T-helper 2 cell treated with Interferon-gamma antibody and Interleukin-4, amounts not matched to agents 100 ng/mL and 5 ng/mL, for 36 hours (primary cell): ENCODE data around the gene CISTR. TPM values are rescaled to one million over a fixed set of nuclear protein-coding genes. Genes with fewer than 3 reads are reported as not detected.
"Not testable (repeated sequence)": the region's sequence is repeated elsewhere in the genome, so short reads cannot be mapped to it uniquely, and the experiment has no call there.

ENCODE experiments used
- intact Hi-C: fragments of 100-400 bp; cut with micrococcal nuclease; formaldehyde crosslinking; loops from one replicate; pipeline ENCODE4 v1.15.1; 2023
- total RNA-seq: library from RNA; stranded (reverse); gene quantifications from 2 replicates; pipeline ENCODE4 v1.2.3, GENCODE V29; 2022

Gene CISTR
- total RNA-seq, 1 donor from 2014 or later = not detected

GRCh38 chr12:53764615-53765014 is 12.8 kb upstream of the CISTR start:
- intact Hi-C loops = no loop called here

- intact Hi-C loops = not testable (repeated sequence)
Observed at GRCh38 chr12:53762793-53763192, 11.0 kb upstream of the CISTR start.

- intact Hi-C loops = no loop called here
Observed at GRCh38 chr12:53761306-53761705, 9.5 kb upstream of the CISTR start.

DNA sequence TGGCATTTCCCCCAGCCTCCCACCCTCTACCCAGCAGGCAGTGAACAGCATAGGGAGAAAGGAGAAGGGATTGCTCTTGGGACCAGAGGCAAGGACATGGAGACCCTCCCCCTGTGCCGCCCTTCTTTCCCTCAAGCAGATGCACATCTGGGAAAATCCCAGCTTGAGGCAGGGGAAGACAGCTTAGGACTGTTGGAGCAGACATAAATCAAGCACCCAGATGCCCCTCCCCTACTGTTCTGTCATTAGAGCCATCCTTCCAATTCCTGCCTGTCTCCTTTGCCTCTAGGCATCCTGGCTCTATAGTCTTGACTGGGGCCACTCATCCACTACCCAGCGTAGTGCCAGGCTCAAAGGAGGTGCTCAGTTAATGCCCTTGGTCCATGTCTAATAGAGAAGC is 7.5 kb upstream of the CISTR start:
- intact Hi-C loops = no loop called here

DNA sequence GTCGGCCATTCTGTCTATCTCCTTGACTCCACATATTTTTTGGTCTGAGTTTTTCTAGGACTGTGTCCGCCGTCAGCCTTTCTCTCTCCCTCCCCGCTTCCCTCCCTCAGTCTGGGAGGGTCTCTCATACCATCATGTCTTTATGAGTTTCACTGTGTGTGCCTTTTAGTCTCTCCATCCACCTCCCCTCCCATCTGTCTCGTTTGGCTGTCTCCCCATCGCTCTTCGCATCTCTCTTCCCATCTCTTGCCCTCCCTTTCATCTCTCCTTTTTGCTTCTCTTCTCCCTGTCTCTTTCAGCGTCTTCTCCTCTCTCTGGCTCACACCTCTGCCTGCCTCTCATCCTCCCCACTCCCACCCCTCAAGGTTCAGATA is 6.9 kb upstream of the CISTR start:
- intact Hi-C loops = no loop called here

DNA sequence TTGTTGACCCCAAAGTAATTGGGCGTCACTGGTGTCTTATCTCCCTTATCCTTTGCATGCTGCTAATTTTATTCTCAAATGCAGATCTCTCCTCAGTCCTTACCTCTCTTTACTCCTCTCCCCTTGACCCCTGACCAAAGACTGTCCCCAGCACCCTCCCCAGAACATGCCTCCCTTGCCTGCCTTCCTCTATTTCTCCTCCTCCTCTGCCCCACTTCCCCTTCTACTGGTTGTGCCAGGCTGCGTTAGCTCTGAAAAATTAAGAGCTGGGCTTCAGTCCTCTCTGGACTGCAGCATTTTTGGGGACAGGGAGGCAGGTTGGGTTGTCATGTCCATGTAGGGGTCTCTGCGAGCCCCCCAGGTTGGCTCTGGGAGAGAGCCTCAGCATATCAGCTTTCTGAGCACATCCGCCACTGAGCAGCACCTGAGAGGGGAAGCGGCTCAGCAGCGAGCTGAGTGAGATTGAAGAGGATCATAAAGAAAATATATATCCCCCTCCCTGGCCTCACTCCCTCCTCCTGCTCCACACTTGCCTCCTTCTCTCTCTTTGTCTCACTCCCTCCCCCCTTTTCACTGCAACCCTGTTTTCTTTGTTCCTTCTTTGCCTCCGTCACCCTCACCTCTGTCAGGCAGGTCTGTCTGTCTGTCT is 6.4 kb upstream of the CISTR start:
- intact Hi-C loops = no loop called here

DNA sequence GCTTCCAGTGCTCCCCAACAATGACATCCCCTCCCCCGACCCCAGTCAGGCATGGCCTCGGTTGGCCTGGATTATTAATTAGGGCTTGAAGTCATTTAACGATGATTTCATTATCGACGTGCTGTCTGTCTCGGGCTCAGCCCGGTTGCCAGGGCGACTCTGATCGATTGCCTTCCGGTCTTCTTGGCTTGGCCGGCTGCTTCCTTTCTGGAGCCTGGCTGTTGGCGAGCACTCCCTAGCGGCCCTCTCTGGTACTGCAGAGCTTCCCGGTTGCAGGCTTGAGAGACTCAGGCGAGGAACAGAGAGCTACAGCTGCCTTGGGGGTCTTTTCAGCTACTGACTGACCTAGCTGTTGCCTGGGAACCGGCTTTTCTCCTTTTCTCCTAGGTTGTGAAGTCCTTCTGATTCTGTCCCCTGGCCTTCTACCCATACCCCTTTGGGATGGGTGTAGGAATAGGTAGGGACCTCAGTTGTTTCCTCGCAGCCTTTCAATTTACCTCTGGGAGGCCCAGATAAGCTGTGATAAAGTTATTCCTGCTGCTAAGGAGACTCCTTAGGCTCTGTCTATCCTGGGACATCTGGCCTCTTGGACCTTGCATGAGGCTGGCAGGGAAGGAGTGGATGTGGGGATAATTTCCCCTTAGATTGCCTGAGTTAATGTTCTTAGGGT is 5.5 kb upstream of the CISTR start:
- intact Hi-C loops = no loop called here

GRCh38 chr12:53756300-53757100 is 4.7 kb upstream of the CISTR start:
- intact Hi-C loops = no loop called here

- intact Hi-C loops = no loop called here
Observed at GRCh38 chr12:53755893-53756292, 4.1 kb upstream of the CISTR start.

- intact Hi-C loops = no loop called here
Observed at GRCh38 chr12:53755451-53755891, 3.7 kb upstream of the CISTR start.

GRCh38 chr12:53754633-53755264 is 3.0 kb upstream of the CISTR start:
- intact Hi-C loops = no loop called here

DNA sequence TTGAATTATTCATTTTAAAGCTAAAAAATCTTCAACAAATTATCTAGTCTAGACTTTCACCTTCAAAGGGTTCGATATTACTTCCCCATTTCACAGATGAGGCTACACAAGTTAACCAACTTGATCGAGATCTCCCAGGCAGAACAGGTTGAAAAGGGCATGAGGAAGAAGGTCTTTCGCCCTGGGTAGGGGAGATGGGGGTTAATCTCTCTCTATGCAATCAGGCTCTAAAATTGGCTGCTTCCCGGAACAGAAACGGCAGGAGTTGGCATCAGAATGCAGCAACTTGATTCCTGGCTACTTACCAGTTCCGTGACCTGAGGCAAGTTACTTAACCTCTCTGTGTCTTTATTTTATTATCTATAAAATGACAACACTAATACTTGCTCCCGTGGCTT is 2.4 kb upstream of the CISTR start:
- intact Hi-C loops = no loop called here

DNA sequence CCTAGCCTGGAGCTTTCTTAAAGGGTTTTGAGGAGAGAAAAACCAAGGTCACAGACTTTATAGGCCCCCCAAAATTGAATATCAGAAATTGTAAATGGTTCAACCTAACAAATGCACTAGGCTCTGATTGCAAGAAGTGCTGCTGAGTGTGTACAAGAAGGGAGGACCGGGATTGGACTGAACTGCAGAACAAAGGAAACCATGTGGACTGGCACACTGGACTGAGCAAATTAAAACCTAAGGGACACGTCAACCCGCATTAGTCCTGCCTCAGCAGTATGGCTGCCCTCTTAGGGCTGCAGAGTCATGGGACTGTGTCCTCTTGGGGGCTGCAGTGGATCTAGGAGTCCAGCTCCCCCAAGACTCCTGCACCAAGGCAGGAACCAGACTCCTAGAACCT is 842 bp upstream of the CISTR start:
- intact Hi-C loops = no loop called here

- intact Hi-C loops = no loop called here
Observed at GRCh38 chr12:53752192-53752601, 418 bp upstream of the CISTR start.

DNA sequence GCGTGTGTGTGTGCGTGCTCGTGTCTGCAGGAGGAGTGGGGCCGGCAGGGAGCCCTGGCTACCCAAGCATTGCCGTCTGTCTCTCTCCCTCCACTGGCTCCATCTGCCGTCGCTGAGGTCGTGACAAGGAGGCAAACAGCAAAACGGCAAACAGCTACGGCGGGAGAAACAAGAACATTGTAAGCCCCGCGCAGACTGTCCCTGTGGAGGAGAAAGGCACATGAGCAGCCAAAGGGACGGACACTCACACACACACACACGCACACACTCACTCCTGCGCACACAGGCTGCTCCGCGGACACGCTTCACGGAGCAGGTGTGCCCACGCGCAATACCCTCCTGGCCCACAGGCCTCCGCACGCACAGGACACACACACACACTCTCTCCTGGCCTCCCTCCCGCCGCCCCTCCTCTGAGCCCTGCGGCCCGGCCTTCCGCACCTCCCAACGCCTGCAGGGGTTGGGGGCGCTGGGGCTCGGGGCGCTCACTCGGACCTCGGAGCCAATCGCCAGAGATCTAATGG is 905 bp downstream of the CISTR start:
- intact Hi-C loops = no loop called here

GRCh38 chr12:53749986-53750811 is 1.6 kb downstream of the CISTR start:
- intact Hi-C loops = no loop called here

DNA sequence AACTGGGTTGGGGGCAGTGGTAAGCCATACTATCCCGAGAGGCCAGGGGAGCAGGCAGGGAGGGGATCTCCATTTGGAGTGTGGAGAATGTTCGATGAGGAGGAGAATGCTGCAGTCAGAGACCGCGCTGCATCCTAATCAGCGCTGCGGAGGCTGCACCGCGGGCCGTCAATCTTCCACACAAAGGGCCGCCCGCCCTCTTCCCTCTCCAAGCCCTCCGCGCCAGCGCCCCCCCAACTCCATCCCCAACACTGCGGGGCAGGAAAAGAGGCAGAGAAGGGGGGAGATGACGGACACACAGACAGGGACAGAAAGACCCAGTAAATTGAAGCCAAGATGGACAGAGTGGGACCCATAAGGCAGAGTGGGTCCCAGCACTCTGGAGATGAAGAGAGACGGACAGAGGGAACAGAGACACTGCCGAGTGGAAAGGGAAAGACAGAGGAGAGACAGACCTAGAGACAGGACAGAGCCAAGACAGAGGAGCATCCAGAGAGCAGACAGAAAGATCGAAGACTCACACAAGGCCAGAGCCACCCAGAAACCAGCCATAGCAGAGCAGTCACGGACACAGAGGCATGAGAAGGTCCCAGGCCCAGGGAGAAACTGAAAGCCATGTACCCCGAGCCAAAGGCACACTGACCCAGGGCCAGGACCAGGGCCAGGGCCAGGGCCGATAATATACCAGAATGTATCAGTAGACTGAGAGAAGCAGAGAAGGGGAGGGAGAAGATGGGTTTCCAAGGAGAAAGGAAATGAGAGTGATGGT is 3.5 kb downstream of the CISTR start:
- intact Hi-C loops = no loop called here

GRCh38 chr12:53747095-53747494 is 4.7 kb downstream of the CISTR start:
- intact Hi-C loops = loop anchor here (2.0 kb wide), 1 partner anchor 70 kb away; the partner anchor contains the start of gene ATP5MC2

GRCh38 chr12:53746592-53747092 is 5.1 kb downstream of the CISTR start:
- intact Hi-C loops = loop anchor here (1.0 to 2.0 kb wide), 3 partner anchors 19 to 70 kb away; partner anchors contain the start of genes ATP5MC2 and CALCOCO1

- intact Hi-C loops = no loop called here
Observed at GRCh38 chr12:53744751-53745150, 7.0 kb downstream of the CISTR start.
